ENCODE data around the gene ANKRD53. TPM values are rescaled to one million over a fixed set of nuclear protein-coding genes. Genes with fewer than 3 reads are reported as not detected.
"Not testable (repeated sequence)": the region's sequence is repeated elsewhere in the genome, so short reads cannot be mapped to it uniquely, and the experiment has no call there.

Gene ANKRD53
- total RNA-seq, 4 donors from 2014 or later: 2.9 to 5.5 TPM; not detected in 2

DNA sequence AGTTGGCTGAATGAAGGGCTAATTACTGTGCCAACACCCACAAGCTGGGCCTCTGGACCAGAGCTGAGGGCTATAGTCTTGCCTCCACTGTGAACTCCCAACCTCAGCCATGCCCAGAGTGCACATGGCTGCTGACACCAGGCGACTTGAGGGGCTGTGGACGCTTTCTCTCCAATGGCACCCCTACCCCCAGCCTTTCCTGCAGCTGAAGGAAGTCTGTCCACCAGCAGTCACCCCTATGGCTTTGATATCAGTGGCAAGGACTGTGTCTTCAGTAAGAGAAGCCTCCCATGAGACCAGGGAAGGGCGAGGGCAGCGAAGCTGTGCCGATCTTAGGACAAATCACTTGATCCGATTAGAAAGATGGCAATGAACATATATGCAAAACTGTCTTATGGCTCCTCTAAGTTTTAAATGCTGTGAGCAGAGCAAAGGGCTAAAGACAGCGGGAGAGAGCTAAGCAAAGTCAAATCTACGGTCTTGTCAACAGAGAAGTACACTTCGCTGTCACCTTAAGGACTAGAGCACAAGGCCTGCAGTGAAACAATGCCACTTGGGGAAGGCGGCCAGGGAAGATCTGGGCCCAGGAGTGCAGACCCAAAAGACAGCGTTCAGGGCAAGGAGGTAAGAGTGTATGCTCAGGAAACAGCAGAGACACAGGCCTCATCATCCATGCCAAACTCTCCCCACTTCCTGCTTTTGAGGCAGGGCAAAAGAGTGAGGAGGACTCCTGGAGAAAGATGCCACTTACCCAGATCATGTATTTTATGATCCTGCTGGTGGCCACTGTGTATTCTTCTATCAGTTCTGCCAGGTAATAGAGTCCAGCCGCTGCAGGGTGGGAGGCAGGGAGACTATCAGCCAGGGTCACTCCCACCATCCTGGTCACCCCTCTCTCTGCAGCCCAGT is 14.8 kb downstream of the ANKRD53 start:
- H3K36me3 ChIP-seq: peaks cover 38% of the 10 kb centered on the region
- no peaks in the 10 kb centered on the region for H3K9me3 ChIP-seq
- no peaks in the 10 kb centered on the region for H3K27me3 ChIP-seq
- peak overlapping the region; percentile 92 for H3K4me3 ChIP-seq
- WGBS: 86% methylated on average over 12 of the region's 12 CpGs
- peak in 1 of 2 donors; percentile 44 for DNase-seq (ENCODE audit: low spot score in 2 of 2)
- peaks cover 39% of the 10 kb centered on the region for H3K4me1 ChIP-seq
- no peak for TF ChIP-seq CTCF (IDR thresholded peaks at IDR 0.05)
- TF ChIP-seq POLR2A (IDR thresholded peaks at IDR 0.05): no peak
- no peak for TF ChIP-seq POLR2AphosphoS5 (IDR thresholded peaks at IDR 0.05)
- no peak for TF ChIP-seq EP300 (IDR thresholded peaks at IDR 0.05)
- H3K27ac ChIP-seq: no peak overlapping the region

DNA sequence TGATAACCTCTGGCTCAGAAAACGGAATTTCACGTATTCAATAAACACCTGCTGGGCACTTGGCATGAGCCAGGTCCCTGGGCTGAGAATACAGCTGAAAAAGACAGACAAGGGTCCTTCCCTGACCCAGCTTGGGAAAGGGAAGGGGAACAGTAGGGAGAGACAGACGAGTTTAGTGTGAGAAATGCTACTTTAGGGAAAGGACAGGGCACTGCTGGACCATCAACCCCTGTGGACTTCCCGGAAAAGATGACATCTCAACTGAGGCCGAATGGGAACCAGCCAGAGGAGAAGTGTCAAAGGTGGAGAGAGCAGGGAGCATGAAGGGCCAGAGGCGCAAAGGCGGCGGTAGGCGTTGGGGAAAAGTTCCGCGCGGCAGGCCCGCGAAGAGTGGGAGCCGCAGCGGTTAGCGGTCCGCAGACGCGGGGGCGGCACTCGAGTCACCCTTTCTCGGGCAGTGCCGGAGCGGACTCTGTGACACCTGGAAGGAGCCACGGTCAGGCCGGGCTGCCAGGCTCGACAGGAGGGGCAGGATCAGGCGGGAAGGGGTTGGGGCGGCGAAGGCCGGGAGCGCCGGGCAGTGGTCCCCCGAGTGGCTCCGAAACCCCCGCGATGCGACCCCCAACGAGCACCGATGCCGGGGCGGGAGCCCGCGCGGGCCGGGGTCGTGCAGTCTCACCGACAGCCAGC is 15.7 kb downstream of the ANKRD53 start:
- H3K27ac ChIP-seq: peak overlapping the region; percentile 81
- no peaks in the 10 kb centered on the region for H3K27me3 ChIP-seq
- no peak for TF ChIP-seq POLR2AphosphoS5 (IDR thresholded peaks at IDR 0.05)
- no peak for TF ChIP-seq POLR2A (IDR thresholded peaks at IDR 0.05)
- no peak for TF ChIP-seq EP300 (IDR thresholded peaks at IDR 0.05)
- TF ChIP-seq CTCF (IDR thresholded peaks at IDR 0.05): no peak
- H3K9me3 ChIP-seq: no peaks in the 10 kb centered on the region
- H3K4me1 ChIP-seq: peaks cover 33% of the 10 kb centered on the region
- H3K36me3 ChIP-seq: peaks cover 28% of the 10 kb centered on the region
- H3K4me3 ChIP-seq: peak overlapping the region; percentile 92
- under 1% methylated on average over 27 of the region's 49 CpGs for WGBS
- DNase-seq (ENCODE audit: low spot score in 2 of 2): no peak

DNA sequence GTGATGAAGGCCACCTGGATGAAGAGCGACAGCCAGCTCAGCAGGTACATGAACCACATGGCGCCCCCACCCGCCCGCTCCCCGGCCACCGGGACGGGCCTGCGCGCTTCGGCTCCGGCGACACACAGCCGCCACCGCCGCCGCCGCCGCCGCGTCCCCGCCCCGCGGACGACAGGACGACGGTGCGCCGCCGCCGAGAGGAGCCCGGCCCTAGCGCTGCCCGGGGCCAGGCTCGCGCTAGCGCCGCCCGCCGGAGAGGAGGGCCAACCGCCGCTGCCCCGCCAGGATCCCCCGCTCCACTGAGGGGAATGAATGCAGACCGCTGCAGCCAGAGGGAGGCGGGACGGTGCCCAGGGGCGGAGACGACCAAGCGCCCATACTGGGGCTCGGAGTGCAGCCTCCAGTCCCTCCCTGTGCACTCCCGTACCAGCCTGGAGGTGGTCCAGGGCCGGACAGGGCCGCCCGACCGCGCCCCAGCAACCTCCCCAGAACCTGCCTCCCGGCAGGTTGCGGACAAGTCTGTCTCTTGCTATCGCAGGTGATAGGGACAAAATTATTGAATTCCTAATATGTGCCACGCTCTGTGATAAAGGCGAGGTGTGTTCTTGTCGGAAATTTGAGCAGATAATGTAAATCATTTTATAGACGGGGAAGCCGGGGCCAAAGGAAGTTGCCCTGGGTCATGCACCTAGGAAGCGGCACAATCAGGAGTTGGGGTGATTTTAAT is 16.4 kb downstream of the ANKRD53 start, which contains the start of gene TEX261:
Gene TEX261 (minus strand): TSS at position 175 of the 727 bp plus-strand sequence. CDS start 116 bp downstream, at position 59.
- Histone ChIP-seq H3K27ac (peak within 1 kb of the TSS; percentile 81), H3K27me3 (no peaks in the 10 kb centered on the region), H3K9me3 (no peaks in the 10 kb centered on the region), H3K36me3 (peaks cover 21% of the 10 kb centered on the region), H3K4me1 (peaks cover 33% of the 10 kb centered on the region), H3K4me3 (peak within 1 kb of the TSS; percentile 92)
- 0% methylated on average over 10 of the region's 65 CpGs for WGBS
- peak in 1 of 2 donors; percentile 53 for TF ChIP-seq POLR2A (IDR thresholded peaks at IDR 0.05)
- no peak for TF ChIP-seq EP300 (IDR thresholded peaks at IDR 0.05)
- peak; percentile 22 to 82 for TF ChIP-seq CTCF (IDR thresholded peaks at IDR 0.05)
- DNase-seq (ENCODE audit: low spot score in 2 of 2): peak; percentile 93 to 94

DNA sequence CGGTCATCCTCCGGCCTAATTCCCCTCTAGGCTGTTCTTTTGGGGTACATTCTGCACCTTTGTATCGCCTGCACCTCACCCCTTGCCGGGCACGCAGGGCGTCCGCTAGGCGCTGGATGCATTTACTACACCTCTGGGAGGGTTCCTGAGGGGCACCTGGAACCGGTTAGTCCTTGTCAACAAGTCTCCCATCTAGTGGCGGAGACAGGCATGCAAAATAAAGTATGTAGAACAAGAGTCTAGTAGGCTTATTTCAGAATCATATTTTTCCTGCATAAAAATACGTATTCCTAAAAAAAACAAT is 16.9 kb downstream of the ANKRD53 start:
- Histone ChIP-seq H3K4me3 (peak overlapping the region; percentile 92), H3K9me3 (no peaks in the 10 kb centered on the region), H3K27ac (no peak overlapping the region), H3K36me3 (peaks cover 16% of the 10 kb centered on the region), H3K27me3 (no peaks in the 10 kb centered on the region), H3K4me1 (peaks cover 33% of the 10 kb centered on the region)
- DNase-seq (ENCODE audit: low spot score in 2 of 2): peak in 1 of 2 donors; percentile 63
- TF ChIP-seq CTCF (IDR thresholded peaks at IDR 0.05) (no peak), POLR2AphosphoS5 (IDR thresholded peaks at IDR 0.05) (no peak), EP300 (IDR thresholded peaks at IDR 0.05) (no peak), POLR2A (IDR thresholded peaks at IDR 0.05) (no peak)
- under 1% methylated on average over 11 of the region's 11 CpGs for WGBS

DNA sequence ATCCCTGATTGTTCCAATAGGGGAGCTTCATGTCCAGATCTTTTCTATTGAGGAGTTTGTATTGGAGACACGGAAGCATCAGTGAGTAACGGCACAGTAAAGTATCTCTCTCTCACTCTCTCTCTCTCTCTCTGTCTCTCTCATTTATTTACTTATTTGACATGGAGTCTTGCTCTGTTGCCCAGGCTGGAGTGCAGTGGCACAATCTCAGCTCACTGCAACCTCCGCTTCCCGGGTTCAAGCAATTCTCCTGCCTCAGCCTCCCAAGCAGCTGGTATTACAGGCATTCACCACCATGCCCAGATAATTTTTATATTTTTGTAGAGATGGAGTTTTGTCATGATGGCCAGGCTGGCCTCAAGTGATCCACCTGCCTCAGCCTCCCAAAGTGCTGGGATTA is 20.5 kb downstream of the ANKRD53 start:
- H3K9me3 ChIP-seq; H3K36me3 ChIP-seq; DNase-seq (ENCODE audit: low spot score in 2 of 2); H3K4me3 ChIP-seq; H3K27ac ChIP-seq; H3K27me3 ChIP-seq: not testable (repeated sequence)
- 85% methylated on average over 4 of the region's 4 CpGs for WGBS
- peaks cover 15% of the 10 kb centered on the region for H3K4me1 ChIP-seq
